SH-SY5Y (cell line): ENCODE data around the gene MRPL51.

Experiments
- GATA2 ChIP-seq: IDR thresholded peaks from 2 replicates; pipeline ENCODE4 v1.6.1; 2011; ENCODE audit warnings: mild to moderate bottlenecking, low read depth, low read length
- GATA3 ChIP-seq: IDR thresholded peaks from 2 replicates; pipeline ENCODE4 v1.6.1; 2011; ENCODE audit warnings: low read depth, mild to moderate bottlenecking, low read length, moderate library complexity

- TF ChIP-seq GATA2 (no peak), GATA3 (no peak)
These were observed 1.9 kb upstream of the MRPL51 start for GRCh38 chr12:6494968-6495367.
